Measurements from ENCODE around the gene FAM151B. TPM values are rescaled to one million over a fixed set of nuclear protein-coding genes. Genes with fewer than 3 reads are reported as not detected.

FAM151B gene
- total and polyA plus RNA-seq, 10 of the 15 experiments (the other 5 are each of a cell fraction or from before 2014, with no cell fraction given), result 0.05 to 0.79 (median 0.22) TPM

- TF ChIP-seq ZNF687 (IDR thresholded peaks at IDR 0.05), result peak; percentile 36; the same call in 1 of the 2 replicates
- peak; percentile 61; the same call in 1 of the 2 replicates for TF ChIP-seq HDAC2 (IDR thresholded peaks at IDR 0.05)
- TF ChIP-seq, protein P1, sequence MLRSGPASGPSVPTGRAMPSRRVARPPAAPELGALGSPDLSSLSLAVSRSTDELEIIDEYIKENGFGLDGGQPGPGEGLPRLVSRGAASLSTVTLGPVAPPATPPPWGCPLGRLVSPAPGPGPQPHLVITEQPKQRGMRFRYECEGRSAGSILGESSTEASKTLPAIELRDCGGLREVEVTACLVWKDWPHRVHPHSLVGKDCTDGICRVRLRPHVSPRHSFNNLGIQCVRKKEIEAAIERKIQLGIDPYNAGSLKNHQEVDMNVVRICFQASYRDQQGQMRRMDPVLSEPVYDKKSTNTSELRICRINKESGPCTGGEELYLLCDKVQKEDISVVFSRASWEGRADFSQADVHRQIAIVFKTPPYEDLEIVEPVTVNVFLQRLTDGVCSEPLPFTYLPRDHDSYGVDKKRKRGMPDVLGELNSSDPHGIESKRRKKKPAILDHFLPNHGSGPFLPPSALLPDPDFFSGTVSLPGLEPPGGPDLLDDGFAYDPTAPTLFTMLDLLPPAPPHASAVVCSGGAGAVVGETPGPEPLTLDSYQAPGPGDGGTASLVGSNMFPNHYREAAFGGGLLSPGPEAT (IDR thresholded peaks at IDR 0.05; ENCODE audit: low read depth), result no peak
- TF ChIP-seq LARP7 (IDR thresholded peaks at IDR 0.05), result no peak; the same call in 1 of the 2 replicates
- TF ChIP-seq CREM (IDR thresholded peaks at IDR 0.05; ENCODE audit: low read depth), result no peak
- no peak for TF ChIP-seq CHD4 (IDR thresholded peaks at IDR 0.05)
- no peak for TF ChIP-seq NFXL1 (IDR thresholded peaks at IDR 0.05; ENCODE audit: borderline replicate concordance)
- TF ChIP-seq KAT2A (conservative IDR thresholded peaks at IDR 0.05; ENCODE audit: control insufficient read depth, low read depth, low read length), result no peak
- no peak for TF ChIP-seq MXI1 (IDR thresholded peaks at IDR 0.05; ENCODE audit: low read depth, low read length)
- TF ChIP-seq IRF4 (IDR thresholded peaks at IDR 0.05; ENCODE audit: low read depth, low read length), result no peak
- TF ChIP-seq FOS (IDR thresholded peaks at IDR 0.05; ENCODE audit: borderline replicate concordance, extremely low read depth, insufficient read length), result no peak
- TF ChIP-seq, protein P2, sequence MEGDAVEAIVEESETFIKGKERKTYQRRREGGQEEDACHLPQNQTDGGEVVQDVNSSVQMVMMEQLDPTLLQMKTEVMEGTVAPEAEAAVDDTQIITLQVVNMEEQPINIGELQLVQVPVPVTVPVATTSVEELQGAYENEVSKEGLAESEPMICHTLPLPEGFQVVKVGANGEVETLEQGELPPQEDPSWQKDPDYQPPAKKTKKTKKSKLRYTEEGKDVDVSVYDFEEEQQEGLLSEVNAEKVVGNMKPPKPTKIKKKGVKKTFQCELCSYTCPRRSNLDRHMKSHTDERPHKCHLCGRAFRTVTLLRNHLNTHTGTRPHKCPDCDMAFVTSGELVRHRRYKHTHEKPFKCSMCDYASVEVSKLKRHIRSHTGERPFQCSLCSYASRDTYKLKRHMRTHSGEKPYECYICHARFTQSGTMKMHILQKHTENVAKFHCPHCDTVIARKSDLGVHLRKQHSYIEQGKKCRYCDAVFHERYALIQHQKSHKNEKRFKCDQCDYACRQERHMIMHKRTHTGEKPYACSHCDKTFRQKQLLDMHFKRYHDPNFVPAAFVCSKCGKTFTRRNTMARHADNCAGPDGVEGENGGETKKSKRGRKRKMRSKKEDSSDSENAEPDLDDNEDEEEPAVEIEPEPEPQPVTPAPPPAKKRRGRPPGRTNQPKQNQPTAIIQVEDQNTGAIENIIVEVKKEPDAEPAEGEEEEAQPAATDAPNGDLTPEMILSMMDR (IDR thresholded peaks at IDR 0.05 in 2 of 3, conservative IDR thresholded peaks at IDR 0.05 in 1 of 3; ENCODE audit: control insufficient read depth in 2 of 3, extremely low read depth in 1 of 3, insufficient read depth in 1 of 3, low read depth in 3 of 3, low read length in 3 of 3), result no peak
- no peak for TF ChIP-seq RCOR1 (conservative IDR thresholded peaks at IDR 0.05; ENCODE audit: low read depth, low read length)
- TF ChIP-seq BCL11A (IDR thresholded peaks at IDR 0.05; ENCODE audit: low read depth, low read length), result no peak
- TF ChIP-seq ZNF384 (IDR thresholded peaks at IDR 0.05; ENCODE audit: borderline replicate concordance, low read depth, low read length), result no peak
- TF ChIP-seq ZZZ3 (IDR thresholded peaks at IDR 0.05; ENCODE audit: control insufficient read depth, insufficient read length, low read depth), result no peak
- TF ChIP-seq, protein P3, sequence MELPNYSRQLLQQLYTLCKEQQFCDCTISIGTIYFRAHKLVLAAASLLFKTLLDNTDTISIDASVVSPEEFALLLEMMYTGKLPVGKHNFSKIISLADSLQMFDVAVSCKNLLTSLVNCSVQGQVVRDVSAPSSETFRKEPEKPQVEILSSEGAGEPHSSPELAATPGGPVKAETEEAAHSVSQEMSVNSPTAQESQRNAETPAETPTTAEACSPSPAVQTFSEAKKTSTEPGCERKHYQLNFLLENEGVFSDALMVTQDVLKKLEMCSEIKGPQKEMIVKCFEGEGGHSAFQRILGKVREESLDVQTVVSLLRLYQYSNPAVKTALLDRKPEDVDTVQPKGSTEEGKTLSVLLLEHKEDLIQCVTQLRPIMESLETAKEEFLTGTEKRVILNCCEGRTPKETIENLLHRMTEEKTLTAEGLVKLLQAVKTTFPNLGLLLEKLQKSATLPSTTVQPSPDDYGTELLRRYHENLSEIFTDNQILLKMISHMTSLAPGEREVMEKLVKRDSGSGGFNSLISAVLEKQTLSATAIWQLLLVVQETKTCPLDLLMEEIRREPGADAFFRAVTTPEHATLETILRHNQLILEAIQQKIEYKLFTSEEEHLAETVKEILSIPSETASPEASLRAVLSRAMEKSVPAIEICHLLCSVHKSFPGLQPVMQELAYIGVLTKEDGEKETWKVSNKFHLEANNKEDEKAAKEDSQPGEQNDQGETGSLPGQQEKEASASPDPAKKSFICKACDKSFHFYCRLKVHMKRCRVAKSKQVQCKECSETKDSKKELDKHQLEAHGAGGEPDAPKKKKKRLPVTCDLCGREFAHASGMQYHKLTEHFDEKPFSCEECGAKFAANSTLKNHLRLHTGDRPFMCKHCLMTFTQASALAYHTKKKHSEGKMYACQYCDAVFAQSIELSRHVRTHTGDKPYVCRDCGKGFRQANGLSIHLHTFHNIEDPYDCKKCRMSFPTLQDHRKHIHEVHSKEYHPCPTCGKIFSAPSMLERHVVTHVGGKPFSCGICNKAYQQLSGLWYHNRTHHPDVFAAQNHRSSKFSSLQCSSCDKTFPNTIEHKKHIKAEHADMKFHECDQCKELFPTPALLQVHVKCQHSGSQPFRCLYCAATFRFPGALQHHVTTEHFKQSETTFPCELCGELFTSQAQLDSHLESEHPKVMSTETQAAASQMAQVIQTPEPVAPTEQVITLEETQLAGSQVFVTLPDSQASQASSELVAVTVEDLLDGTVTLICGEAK (IDR thresholded peaks at IDR 0.05; ENCODE audit: borderline replicate concordance), result no peak
- no peak for TF ChIP-seq BACH1 (IDR thresholded peaks at IDR 0.05; ENCODE audit: borderline replicate concordance)
Measured at GRCh38 chr5:80487829-80488721, at the start of gene FAM151B (continued).

Measured in GM12878 (cell line).